Stimulated activated CD8-positive, alpha-beta memory T cell treated with anti-CD3 and anti-CD28 coated beads, Interleukin-12 subunit alpha, Interleukin-12 subunit beta, amount 100 ng/mL, for 1 hour (primary cell): ENCODE results near the gene CD40LG.

Experiments used
- DNase-seq: peaks from one replicate; pipeline ENCODE4 v3.0.0-alpha.2; 2020; ENCODE audit warnings: low read depth

Gene CD40LG

GRCh38 chrX:136650811-136651210 lies 2.9 kb downstream of the CD40LG start:
- no peak for DNase-seq

- DNase-seq, result no peak
Observed at GRCh38 chrX:136652822-136653723, 5.1 kb downstream of the CD40LG start.

GRCh38 chrX:136656361-136656964 lies 8.5 kb downstream of the CD40LG start:
- DNase-seq, result no peak

GRCh38 chrX:136658151-136658550 lies 10.2 kb downstream of the CD40LG start:
- no peak for DNase-seq

GRCh38 chrX:136659174-136659573 lies 11.2 kb downstream of the CD40LG start:
- DNase-seq, result no peak

- DNase-seq, result no peak
Observed at GRCh38 chrX:136660896-136661295, 12.9 kb downstream of the CD40LG start.

GRCh38 chrX:136662104-136662503 lies 14.1 kb downstream of the CD40LG start:
- DNase-seq, result no peak

- DNase-seq, result no peak
Observed at GRCh38 chrX:136662976-136663375, 15.0 kb downstream of the CD40LG start.

- no peak for DNase-seq
Observed at GRCh38 chrX:136665258-136665900, 17.4 kb downstream of the CD40LG start.

- DNase-seq, result no peak
Observed at GRCh38 chrX:136666088-136666487, 18.1 kb downstream of the CD40LG start.

- no peak for DNase-seq
Observed at GRCh38 chrX:136667446-136668168, 19.6 kb downstream of the CD40LG start.

- DNase-seq, result no peak
Observed at GRCh38 chrX:136671006-136671610, 23.1 kb downstream of the CD40LG start.

GRCh38 chrX:136674270-136674985 lies 26.5 kb downstream of the CD40LG start:
- no peak for DNase-seq

GRCh38 chrX:136679531-136679930 lies 31.6 kb downstream of the CD40LG start:
- DNase-seq, result no peak

GRCh38 chrX:136684120-136684519 lies 36.2 kb downstream of the CD40LG start:
- DNase-seq, result no peak

- no peak for DNase-seq
Observed at GRCh38 chrX:136687457-136687856, 39.5 kb downstream of the CD40LG start.

GRCh38 chrX:136689436-136689835 lies 41.5 kb downstream of the CD40LG start:
- DNase-seq, result no peak

- DNase-seq, result no peak
Observed at GRCh38 chrX:136691028-136691809, 43.3 kb downstream of the CD40LG start.

GRCh38 chrX:136692271-136692670 lies 44.3 kb downstream of the CD40LG start:
- DNase-seq, result no peak

GRCh38 chrX:136694431-136695087 lies 46.6 kb downstream of the CD40LG start:
- DNase-seq, result no peak
